GM12872 (cell line): ENCODE measurements around the gene PRKG1.

Experiments
- CTCF ChIP-seq: IDR thresholded peaks from 3 replicates; pipeline ENCODE4 v1.5.1; 2011; ENCODE audit warnings: low read depth, mild to moderate bottlenecking, low read length, moderate library complexity; ENCODE audit not compliant: insufficient read depth

Gene PRKG1

DNA sequence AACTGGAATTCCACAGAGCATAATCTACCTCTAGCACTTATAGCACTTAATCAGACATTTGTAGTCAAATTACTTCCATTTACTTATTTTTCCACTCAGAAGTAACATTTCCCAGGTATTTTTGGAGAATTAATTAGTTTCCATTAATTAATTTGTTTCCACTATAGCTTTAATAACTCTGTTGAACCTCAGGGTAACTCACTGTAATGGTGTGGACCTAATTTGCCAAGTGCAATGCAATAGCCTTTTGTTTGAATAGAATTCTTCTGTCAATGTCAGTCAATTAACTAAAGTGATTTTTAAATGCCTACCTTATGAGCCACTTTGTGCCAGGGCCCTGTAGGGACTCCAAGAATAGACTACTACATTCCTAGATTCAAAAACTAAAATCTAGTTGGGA lies 509.7 kb downstream of the PRKG1 start:
- no peak for TF ChIP-seq CTCF

DNA sequence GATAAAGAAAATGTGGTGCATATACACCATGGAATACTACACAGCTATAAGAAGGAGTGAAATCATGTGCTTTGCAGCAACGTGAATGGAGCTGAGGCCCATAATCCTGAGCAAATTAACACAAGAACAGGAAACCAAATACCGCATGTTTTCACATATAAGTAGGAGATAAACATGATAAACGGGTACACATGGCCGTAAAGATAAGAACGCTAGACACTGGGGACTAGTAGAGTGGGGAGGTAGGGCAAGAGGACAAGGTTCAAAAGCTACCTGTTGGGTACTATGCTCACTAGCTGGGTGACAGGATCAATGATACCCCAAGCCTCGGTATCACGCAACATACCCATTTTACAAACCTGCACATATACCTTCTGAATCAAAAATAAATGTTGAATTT lies 511.5 kb downstream of the PRKG1 start:
- TF ChIP-seq CTCF, result no peak

GRCh38 chr10:51588984-51589383 lies 514.7 kb downstream of the PRKG1 start:
- TF ChIP-seq CTCF, result no peak

- TF ChIP-seq CTCF, result no peak
Measured at GRCh38 chr10:51590818-51591217, 516.5 kb downstream of the PRKG1 start.

GRCh38 chr10:51596695-51597094 lies 522.4 kb downstream of the PRKG1 start:
- no peak for TF ChIP-seq CTCF

- TF ChIP-seq CTCF, result no peak
Measured at GRCh38 chr10:51599647-51600046, 525.4 kb downstream of the PRKG1 start.

GRCh38 chr10:51602326-51602725 lies 528.0 kb downstream of the PRKG1 start:
- TF ChIP-seq CTCF, result no peak

GRCh38 chr10:51604579-51604978 lies 530.3 kb downstream of the PRKG1 start:
- TF ChIP-seq CTCF, result no peak
